Tongue (tissue), 2 donors: ENCODE data around the gene MALAT1. TPM values are rescaled to one million over a fixed set of nuclear protein-coding genes. Genes with fewer than 3 reads are reported as not detected.
"Not testable (repeated sequence)": the region's sequence is repeated elsewhere in the genome, so short reads cannot be mapped to it uniquely, and the experiment has no call there.

Source experiments
- DNase-seq: peaks from one replicate; pipeline ENCODE4 v3.0.0-alpha.2; 2015
- total RNA-seq: library from RNA; depleted of rRNA; stranded (reverse); fragments of >200 nt; gene quantifications from one replicate; pipeline ENCODE4 v1.2.3, GENCODE V29; 2014

Gene MALAT1
- total RNA-seq, result 27,133 TPM

DNA sequence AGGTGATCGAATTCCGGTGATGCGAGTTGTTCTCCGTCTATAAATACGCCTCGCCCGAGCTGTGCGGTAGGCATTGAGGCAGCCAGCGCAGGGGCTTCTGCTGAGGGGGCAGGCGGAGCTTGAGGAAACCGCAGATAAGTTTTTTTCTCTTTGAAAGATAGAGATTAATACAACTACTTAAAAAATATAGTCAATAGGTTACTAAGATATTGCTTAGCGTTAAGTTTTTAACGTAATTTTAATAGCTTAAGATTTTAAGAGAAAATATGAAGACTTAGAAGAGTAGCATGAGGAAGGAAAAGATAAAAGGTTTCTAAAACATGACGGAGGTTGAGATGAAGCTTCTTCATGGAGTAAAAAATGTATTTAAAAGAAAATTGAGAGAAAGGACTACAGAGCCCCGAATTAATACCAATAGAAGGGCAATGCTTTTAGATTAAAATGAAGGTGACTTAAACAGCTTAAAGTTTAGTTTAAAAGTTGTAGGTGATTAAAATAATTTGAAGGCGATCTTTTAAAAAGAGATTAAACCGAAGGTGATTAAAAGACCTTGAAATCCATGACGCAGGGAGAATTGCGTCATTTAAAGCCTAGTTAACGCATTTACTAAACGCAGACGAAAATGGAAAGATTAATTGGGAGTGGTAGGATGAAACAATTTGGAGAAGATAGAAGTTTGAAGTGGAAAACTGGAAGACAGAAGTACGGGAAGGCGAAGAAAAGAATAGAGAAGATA, at the start of gene MALAT1:
MALAT1 (plus strand) TSS at position 69 of the 736 bp plus-strand sequence.
- DNase-seq, result peak; percentile 99

GRCh38 chr11:65451301-65451700, 47.5 kb upstream of the MALAT1 start:
- DNase-seq, result not testable (repeated sequence)

- DNase-seq, result not testable (repeated sequence)
These were observed 46.6 kb upstream of the MALAT1 start for GRCh38 chr11:65452259-65452658.

DNA sequence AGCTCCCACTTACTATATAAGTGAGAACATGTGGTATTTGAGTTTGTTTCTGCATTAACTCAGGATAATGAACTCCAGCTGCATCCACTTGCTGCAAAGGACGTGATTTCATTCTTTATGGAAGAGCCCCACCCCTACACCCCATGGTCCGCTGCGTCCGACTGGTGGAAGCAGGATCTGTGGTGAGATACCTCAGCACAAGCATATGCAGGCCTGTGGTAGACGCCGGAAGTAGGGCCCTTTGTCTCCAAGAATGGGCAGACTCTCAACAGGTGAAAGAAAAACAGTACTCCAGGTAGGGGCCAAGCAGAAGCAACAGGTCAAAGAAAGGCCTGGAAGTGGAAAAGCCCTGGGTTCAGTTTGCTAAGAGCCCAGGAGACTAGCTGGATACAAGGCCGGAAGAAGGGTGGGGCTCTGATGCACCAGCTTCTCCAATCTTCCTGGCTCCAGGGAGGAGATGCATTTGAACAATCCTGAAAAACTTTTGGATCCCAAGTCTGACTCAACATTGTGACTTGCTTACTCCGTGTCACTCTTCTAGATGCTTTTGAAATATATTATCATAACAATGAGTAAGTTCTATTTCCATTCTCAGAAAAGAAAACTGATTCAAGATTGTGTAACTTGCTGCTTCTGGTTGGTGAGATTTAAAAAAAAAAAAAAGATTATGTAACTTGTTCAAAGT, 45.9 kb upstream of the MALAT1 start:
- DNase-seq, result peak; percentile 85

DNA sequence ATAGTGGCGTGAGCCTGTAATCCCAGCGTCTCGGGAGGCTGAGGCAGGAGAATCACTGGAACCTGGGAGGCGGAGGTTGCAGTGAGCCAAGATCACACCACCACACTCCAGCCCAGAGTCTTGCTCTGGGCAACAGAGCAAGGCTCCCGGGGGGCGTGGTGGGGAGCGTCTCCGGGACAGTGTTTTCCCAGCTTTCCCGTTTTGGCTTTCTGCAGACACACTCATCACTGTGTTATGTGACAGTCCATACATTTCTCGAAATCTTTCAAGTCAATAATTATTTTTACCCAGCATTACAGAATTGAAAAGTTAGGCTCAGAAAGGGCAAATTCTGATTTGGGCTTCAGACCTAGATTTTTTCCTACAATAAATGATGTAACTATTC, 44.5 kb upstream of the MALAT1 start:
- no peak for DNase-seq

DNA sequence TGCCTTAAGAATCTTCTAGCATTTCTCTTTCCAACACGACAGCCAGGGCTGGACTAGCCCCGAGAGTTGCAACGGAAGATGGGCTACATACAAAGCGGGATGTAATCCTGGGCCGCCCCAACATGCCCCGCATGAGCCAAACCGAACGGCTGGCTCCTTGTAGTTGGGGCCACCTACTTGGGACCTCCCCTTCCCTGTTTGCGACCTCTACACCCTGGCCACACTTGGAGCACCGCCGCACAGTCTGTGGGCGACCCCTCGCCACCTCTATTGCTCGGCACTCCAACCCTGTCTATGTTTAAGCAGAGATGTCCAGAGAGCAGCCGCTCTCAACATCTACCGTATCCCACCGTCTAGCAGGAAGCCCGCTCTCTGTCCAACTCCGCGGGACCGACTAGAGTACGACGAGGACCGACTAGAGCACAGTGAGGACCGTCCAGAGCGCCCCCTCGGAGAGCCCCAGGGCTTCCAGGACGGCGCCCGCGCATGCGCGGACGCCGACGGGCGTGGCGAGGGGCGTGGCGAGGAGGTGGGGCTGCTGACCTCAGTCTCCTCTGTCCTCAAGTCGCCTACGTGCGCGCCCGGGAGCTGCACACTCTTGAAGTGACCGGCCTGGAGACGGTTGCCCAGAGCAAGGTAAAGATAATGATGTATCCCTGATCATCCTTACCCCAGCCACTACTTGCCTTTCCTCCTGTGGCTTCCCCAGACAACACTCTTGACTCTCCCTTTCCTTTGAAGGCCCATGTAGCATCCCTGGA, 44.0 kb upstream of the MALAT1 start:
- DNase-seq, result peak; percentile 95

GRCh38 chr11:65456418-65456817, 42.4 kb upstream of the MALAT1 start:
- DNase-seq, result no peak

GRCh38 chr11:65459552-65459951, 39.3 kb upstream of the MALAT1 start:
- no peak for DNase-seq

DNA sequence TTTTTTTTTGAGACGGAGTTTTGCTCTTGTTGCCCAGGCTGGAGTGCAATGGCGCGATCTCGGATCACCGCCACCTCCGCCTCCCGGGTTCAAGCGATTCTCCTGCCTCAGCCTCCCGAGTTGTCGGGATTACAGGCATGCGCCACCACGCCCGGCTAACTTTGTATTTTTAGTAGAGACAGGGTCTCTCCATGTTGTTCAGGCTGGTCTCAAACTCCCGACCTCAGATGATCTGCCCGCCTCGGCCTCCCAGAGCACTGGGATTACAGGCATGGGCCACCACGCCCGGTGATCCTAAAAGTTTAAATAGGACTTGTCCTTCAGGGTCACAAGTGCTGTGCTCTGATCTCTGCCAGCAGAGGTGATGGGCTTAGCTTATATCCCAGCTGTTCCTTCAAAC, 33.4 kb upstream of the MALAT1 start:
- not testable (repeated sequence) for DNase-seq

DNA sequence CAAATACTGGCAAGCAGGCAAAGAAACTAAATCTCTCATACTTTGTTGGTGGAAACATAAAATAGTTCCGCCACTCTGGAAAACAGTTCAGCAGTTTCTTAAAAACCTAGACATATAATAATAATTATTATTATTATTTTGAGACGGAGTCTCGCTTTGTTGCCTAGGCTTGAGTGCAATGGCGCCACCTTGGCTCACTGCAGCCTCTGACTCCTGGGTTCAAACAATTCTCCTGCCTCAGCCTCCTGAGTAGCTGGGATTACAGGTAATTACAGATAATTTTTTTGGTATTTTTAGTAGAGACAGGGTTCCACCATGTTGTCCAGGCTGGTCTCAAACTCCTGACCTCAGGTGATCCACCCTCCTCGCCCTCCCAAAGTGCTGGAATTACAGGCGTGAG, 31.5 kb upstream of the MALAT1 start:
- not testable (repeated sequence) for DNase-seq

DNA sequence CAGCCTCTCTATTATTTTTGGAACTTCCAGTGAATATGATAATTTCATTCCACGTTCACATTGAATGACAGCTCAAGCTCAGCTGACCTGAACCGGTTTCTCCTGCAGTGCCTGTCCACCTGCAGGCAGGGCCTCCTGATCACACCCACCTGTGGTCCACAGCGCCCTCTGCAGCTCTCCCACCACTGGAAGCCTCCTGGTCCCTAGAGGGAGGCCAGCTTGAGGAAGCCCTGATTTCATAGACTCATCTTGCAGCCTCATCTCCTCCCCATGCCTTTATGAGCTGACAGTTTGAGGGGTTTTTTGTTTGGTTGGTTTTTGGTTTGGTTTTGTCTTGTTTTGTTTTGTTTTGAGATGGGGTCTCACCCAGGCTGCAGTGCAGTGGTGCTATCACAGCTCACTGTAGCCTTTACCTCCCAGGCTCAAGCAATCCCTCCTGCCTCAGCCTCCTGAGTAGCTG, 29.9 kb upstream of the MALAT1 start:
- peak; percentile 60 for DNase-seq

DNA sequence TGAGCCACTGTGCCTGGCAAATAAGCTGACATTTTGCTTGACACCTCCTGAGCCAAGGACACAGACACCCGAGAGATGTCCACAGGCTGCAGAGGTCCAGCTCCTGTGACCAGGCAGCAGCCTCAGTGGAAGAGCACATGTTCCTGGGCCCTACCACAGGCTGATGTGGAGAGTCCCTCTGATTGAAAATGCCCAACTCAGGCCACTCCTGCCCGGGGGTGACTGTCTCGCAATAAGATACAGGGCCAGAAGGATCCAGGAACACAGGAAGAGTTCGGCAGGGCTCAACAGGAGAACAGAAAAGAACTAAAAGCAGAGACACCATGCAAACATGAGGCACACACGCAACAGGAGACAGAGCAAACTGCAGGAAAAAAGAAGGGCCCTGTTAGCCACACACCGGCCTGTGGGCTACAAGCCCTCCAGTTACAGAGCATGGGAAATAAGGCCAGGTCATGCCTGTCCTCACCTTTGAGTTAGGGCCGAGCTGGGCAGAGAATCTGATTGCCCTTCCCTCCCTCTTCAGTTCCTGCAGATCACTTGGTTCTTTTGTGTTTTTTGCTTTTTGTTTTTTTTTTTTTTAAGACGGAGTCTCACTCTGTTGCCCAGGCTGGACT, 28.3 kb upstream of the MALAT1 start:
- DNase-seq, result no peak

DNA sequence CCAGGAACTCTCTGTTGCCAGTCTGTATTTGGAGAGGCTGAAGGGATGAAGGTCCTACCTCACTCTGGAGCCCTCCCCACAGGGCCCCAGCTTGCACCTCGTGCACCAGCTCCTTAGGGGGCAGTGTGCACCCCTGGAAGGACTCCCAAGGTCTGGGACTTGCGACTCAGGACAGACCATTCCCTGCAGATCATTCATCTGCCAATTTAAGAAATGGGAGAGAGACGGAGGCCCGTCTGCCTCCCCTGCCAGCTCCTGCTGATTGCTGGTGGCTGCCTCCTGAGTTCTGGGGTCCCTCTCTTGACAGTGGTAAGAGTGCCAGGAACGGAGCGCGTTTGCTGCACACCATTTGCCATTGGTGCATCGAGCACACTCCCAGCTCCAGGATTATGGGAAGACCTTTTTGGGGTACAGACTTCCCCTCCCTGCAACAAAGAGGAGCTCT, 27.4 kb upstream of the MALAT1 start:
- DNase-seq, result peak; percentile 53

DNA sequence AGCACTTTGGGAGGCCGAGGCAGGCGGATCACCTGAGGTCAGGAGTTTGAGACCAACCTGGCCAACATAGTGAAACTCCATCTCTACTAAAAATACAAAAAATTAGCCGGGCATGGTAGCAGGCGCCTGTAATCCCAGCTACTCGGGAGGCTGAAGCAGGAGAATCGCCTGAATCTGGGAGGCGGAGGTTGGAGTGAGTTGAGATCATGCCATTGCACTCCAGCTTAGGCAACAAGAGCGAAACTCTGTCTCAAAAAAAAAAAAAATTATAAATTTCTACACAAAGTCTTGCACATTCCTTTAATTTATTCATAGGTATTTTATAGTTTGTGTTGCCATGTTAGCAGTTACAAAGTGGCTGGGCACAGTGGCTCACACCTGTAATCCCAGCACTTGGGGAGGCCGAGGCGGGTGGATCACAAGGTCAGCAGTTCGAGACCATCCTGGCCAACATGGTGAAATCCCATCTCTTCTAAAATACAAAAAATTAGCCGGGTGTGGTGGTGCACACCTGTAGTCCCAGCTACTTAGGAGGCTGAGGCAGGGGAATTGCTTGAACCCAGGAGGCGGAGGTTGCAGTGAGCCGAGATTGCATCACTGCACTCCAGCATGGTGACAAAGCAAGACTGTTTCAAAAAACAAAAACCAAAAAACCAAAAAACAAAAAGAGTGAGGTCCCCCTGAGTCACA, 26.1 kb upstream of the MALAT1 start:
- not testable (repeated sequence) for DNase-seq

DNA sequence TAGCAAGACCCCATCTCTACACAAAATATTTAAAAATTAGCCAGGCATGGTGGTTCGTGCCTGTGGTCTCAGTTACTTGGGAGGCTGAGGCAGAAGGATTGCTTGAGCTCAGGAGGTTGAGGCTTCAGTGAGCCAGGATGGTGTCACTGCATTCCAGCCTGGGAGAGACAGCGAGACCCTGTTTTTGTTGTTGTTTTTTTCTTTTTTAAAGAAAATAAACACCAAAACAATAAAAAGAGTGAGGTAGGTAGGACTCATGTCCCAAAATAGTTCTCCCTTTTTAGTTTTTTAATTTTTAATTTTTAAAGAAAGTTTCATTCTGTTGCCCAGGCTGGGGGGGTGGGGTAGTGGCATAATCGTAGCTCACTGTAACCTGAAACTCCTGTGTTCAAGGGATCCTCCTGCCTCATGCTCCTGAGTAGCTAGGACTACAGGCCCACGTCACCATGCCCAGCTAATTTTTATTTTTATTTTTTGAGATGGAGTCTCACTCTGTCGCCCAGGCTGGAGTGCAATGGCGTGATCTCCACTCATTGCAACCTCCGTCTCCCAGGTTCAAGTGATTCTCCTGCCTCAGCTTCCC, 25.5 kb upstream of the MALAT1 start:
- DNase-seq, result no peak

GRCh38 chr11:65474864-65475263, 24.0 kb upstream of the MALAT1 start:
- DNase-seq, result no peak

DNA sequence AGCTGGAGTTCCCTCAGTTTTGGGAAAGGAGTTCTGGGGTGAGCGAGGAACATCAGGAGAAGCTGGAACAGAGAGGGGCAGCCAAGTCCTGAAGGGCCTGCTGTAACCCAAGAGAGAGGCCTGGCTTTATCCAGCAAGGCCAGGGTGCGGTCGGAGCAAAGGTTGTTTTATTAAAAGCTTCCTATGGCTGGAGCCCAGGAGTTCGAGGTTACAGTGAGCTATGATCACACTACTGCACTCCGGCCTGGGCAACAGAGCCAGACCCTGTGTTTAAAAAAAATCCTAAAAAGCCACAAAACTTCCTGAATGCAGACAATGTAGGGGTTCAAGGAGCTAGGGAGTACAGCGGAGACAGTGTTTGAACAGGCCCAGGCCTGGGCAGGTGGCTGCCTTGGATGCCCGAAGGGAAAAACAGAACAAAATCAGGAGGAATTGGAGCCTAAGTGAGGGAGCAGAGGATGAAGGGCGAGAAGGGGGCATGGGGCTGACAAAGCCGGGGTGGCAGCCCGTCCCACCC, 22.2 kb upstream of the MALAT1 start:
- no peak for DNase-seq

- peak; percentile 98 for DNase-seq
These were observed 21.5 kb upstream of the MALAT1 start for GRCh38 chr11:65477149-65477965.

GRCh38 chr11:65478388-65479183, 20.3 kb upstream of the MALAT1 start:
- peak; percentile 47 for DNase-seq
